GM12892 (cell line): ENCODE data around the gene NCAN.

Source experiments
- POLR2A ChIP-seq: IDR thresholded peaks from 2 replicates; pipeline ENCODE4 v1.6.1; 2011; ENCODE audit warnings: low read depth, low read length, control low read depth
- TAF1 ChIP-seq: IDR thresholded peaks from 2 replicates; pipeline ENCODE4 v1.6.1; 2011; ENCODE audit warnings: low read depth, mild to moderate bottlenecking, control low read depth, low read length, borderline replicate concordance

- TF ChIP-seq POLR2A = no peak
- no peak for TF ChIP-seq TAF1
Measured at GRCh38 chr19:19259741-19260140, 48.0 kb downstream of the NCAN start.
